ENCODE measurements around the gene FADS1.

DNA sequence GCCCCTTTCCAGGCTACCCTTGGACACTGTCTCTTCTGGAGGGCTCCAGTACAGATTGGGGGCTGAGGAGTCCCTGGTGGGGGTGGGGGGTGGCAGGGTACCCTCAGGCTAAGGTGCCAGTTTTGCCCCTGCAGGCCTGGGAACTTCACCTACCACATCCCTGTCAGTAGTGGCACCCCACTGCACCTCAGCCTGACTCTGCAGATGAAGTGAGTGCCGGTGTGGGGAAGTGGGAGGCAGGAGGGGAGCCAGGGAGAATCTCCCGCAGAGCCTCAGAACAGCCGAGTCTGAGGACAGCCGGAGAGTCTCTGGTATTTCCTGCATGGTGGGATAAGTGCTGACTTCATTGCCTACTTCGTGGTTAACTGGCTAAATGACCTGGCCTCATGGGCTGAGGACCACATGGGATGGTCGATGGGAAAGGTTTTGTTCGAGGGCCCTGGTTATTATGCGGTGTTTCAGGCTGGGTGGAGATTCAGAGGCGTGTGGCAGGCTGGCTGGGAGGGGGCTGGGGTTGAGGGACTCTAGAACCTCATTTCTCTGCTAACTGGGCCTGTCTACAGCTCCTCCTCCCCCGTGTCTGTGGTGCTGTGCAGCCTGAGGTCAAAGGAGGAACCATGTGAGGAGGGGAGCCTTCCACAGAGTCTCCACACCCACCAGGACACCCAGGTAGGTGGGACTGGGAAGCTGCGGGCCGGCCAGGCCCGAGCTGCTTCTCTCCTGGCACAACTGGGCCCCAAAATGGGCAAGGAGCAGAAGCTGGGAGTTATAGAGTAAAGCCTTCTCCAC is 32.9 kb downstream of the FADS1 start:
- TF ChIP-seq, protein P1, sequence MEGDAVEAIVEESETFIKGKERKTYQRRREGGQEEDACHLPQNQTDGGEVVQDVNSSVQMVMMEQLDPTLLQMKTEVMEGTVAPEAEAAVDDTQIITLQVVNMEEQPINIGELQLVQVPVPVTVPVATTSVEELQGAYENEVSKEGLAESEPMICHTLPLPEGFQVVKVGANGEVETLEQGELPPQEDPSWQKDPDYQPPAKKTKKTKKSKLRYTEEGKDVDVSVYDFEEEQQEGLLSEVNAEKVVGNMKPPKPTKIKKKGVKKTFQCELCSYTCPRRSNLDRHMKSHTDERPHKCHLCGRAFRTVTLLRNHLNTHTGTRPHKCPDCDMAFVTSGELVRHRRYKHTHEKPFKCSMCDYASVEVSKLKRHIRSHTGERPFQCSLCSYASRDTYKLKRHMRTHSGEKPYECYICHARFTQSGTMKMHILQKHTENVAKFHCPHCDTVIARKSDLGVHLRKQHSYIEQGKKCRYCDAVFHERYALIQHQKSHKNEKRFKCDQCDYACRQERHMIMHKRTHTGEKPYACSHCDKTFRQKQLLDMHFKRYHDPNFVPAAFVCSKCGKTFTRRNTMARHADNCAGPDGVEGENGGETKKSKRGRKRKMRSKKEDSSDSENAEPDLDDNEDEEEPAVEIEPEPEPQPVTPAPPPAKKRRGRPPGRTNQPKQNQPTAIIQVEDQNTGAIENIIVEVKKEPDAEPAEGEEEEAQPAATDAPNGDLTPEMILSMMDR (IDR thresholded peaks at IDR 0.05; ENCODE audit: low read depth, low read length) = no peak
- no peak for TF ChIP-seq POLR2A (IDR thresholded peaks at IDR 0.05; ENCODE audit: extremely low read depth, insufficient read length)
- TF ChIP-seq, protein P2, sequence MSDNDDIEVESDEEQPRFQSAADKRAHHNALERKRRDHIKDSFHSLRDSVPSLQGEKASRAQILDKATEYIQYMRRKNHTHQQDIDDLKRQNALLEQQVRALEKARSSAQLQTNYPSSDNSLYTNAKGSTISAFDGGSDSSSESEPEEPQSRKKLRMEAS (IDR thresholded peaks at IDR 0.05; ENCODE audit: low read depth, low read length) = no peak
- no peak for TF ChIP-seq MYC (IDR thresholded peaks at IDR 0.05; ENCODE audit: low read depth, low read length)
